Gastrocnemius medialis (tissue), 4 donors: ENCODE measurements around the gene EMILIN2. TPM values are rescaled to one million over a fixed set of nuclear protein-coding genes. Genes with fewer than 3 reads are reported as not detected.

Experiments
- ATAC-seq, 2 donors: fragments of 150-250 bp; one replicate each; pipeline ENCODE4 v1.9.1; 2016
- DNase-seq, 2 donors: peaks; one replicate each; pipeline ENCODE4 v3.0.0-alpha.2; 2019
- H3K27ac ChIP-seq, 4 donors: fragments of 200-600 bp; sonication (generic); 1 replicate in 1 of 4; 2 replicates in 3 of 4; pipeline ENCODE4 v1.5.1; 2016 to 2018; ENCODE audit warnings: mild to moderate bottlenecking in 2 of 4, moderate library complexity in 1 of 4
- H3K27me3 ChIP-seq, 3 donors: fragments of 200-600 bp; sonication (generic) in 2 of 3; 1 replicate in 1 of 3; 2 replicates in 2 of 3; pipeline versions ENCODE4 v1.5.1 to v1.6.0; 2016 to 2019; ENCODE audit warnings: mild to moderate bottlenecking in 1 of 3, moderate library complexity in 1 of 3
- H3K36me3 ChIP-seq, 2 donors: fragments of 200-600 bp; sonication (generic) in 1 of 2; one replicate each; pipeline ENCODE4 v1.5.1; 2017 to 2018
- H3K4me1 ChIP-seq, 2 donors: fragments of 200-600 bp; sonication (generic) in 1 of 2; one replicate each; pipeline ENCODE4 v1.5.1; 2016 to 2017; ENCODE audit warnings: mild to moderate bottlenecking in 2 of 2
- H3K4me3 ChIP-seq, 4 donors: fragments of 200-600 bp; sonication (generic) in 3 of 4; 1 replicate in 1 of 4; 2 replicates in 3 of 4; pipeline ENCODE4 v1.5.1; 2016 to 2019; ENCODE audit warnings: mild to moderate bottlenecking in 2 of 4
- H3K9me3 ChIP-seq, 3 donors: fragments of 200-600 bp; sonication (generic) in 2 of 3; 1 replicate in 1 of 3; 2 replicates in 2 of 3; pipeline ENCODE4 v1.5.1; 2016 to 2019
- CTCF ChIP-seq, 5 experiments: fragments of 450-650 bp in 3 of 5; fragments of 200-600 bp in 2 of 5; sonication (generic) in 2 of 5; IDR thresholded peaks in 4 of 5; conservative IDR thresholded peaks in 1 of 5; 1 replicate in 4 of 5; 2 replicates in 1 of 5; pipeline ENCODE4 v1.5.1; 2016 to 2019; ENCODE audit warnings: antibody characterized with exemption in 5 of 5, mild to moderate bottlenecking in 3 of 5, moderate library complexity in 3 of 5
- POLR2A ChIP-seq, 2 donors: fragments of 450-650 bp; IDR thresholded peaks; one replicate each; pipeline ENCODE4 v1.6.1; 2017; ENCODE audit warnings: antibody characterized with exemption in 2 of 2, mild to moderate bottlenecking in 2 of 2, moderate library complexity in 2 of 2
- in situ Hi-C, 4 donors: fragments of 200-750 bp; cut with MboI; loops; one replicate each; pipeline versions ENCODE4 v1.15.0 to v1.8.0; 2017; ENCODE audit warnings: low sequenced_read_pairs in 4 of 4
- intact Hi-C: fragments of 100-400 bp; cut with DNase I; formaldehyde crosslinking; loops from one replicate; pipeline ENCODE4 v1.15.1; 2023; ENCODE audit warnings: low total_unique reads
- total RNA-seq, 4 donors: library from RNA; depleted of rRNA; stranded (reverse); fragments of >200 nt; gene quantifications; one replicate each; pipeline versions ENCODE4 v1.1.0 to v1.2.3, GENCODE V29; 2016

EMILIN2 gene
- total RNA-seq, 4 donors from 2014 or later = 1.9 to 10.5 (median 5.6) TPM

- no peak for ATAC-seq
- in situ Hi-C loops = loop anchor here in 2 of 4 donors (25.0 kb wide), 1 partner anchor 212 kb away; no protein-coding TSS in a partner anchor
- TF ChIP-seq POLR2A (IDR thresholded peaks at IDR 0.05) = no peak
- TF ChIP-seq CTCF (IDR thresholded peaks at IDR 0.05 in 4 of 5, conservative IDR thresholded peaks at IDR 0.05 in 1 of 5) = no peak
Observed at GRCh38 chr18:2924920-2925319, 78.1 kb downstream of the EMILIN2 start.

GRCh38 chr18:2926528-2926927 lies 79.7 kb downstream of the EMILIN2 start:
- in situ Hi-C loops = loop anchor here in 2 of 4 donors (25.0 kb wide), 1 partner anchor 211 kb away; no protein-coding TSS in a partner anchor
- H3K4me3 ChIP-seq = no peak overlapping the region
- TF ChIP-seq CTCF (IDR thresholded peaks at IDR 0.05 in 4 of 5, conservative IDR thresholded peaks at IDR 0.05 in 1 of 5) (no peak), POLR2A (IDR thresholded peaks at IDR 0.05) (no peak)
- no peak overlapping the region for H3K27ac ChIP-seq
- DNase-seq (no peak), ATAC-seq (no peak)
- intact Hi-C loops = no loop called here
- H3K27me3 ChIP-seq = no peaks in the 10 kb centered on the region
- H3K9me3 ChIP-seq = no peaks in the 10 kb centered on the region
- no peaks in the 10 kb centered on the region for H3K4me1 ChIP-seq
- H3K36me3 ChIP-seq = peaks cover 0 to 35% of the 10 kb centered on the region in 2 donors

More at GRCh38 chr18:2924920-2925319, 78.1 kb downstream of the EMILIN2 start:
- Histone ChIP-seq H3K36me3 (peaks cover 0 to 40% of the 10 kb centered on the region in 2 donors), H3K27ac (no peak overlapping the region), H3K4me3 (no peak overlapping the region), H3K4me1 (no peaks in the 10 kb centered on the region), H3K9me3 (no peaks in the 10 kb centered on the region), H3K27me3 (no peaks in the 10 kb centered on the region)
- DNase-seq = no peak
- intact Hi-C loops = no loop called here

- ATAC-seq = no peak
- TF ChIP-seq POLR2A (IDR thresholded peaks at IDR 0.05) = no peak
- no peak for TF ChIP-seq CTCF (IDR thresholded peaks at IDR 0.05 in 4 of 5, conservative IDR thresholded peaks at IDR 0.05 in 1 of 5)
Observed at GRCh38 chr18:2927745-2928144, 80.9 kb downstream of the EMILIN2 start.

GRCh38 chr18:2932247-2933181 lies 85.7 kb downstream of the EMILIN2 start:
- DNase-seq (no peak), ATAC-seq (peak; percentile 26 to 64)
- Histone ChIP-seq H3K36me3 (peaks cover 0 to 7% of the 10 kb centered on the region in 2 donors), H3K4me3 (no peak overlapping the region), H3K9me3 (no peaks in the 10 kb centered on the region), H3K4me1 (no peaks in the 10 kb centered on the region), H3K27me3 (no peaks in the 10 kb centered on the region), H3K27ac (no peak overlapping the region)
- intact Hi-C loops (loop anchor here (1.0 to 10.0 kb wide), 5 partner anchors 53 to 732 kb away; no protein-coding TSS in a partner anchor), in situ Hi-C loops (loop anchor here (5.0 to 25.0 kb wide), 5 partner anchors 125 to 315 kb away; partner anchors contain the start of gene MYL12A (in 4 of the 4))
- TF ChIP-seq POLR2A (IDR thresholded peaks at IDR 0.05) (no peak), CTCF (IDR thresholded peaks at IDR 0.05 in 4 of 5, conservative IDR thresholded peaks at IDR 0.05 in 1 of 5) (peak; percentile 54 to 89 (median 80))

More at GRCh38 chr18:2927745-2928144, 80.9 kb downstream of the EMILIN2 start:
- intact Hi-C loops = no loop called here
- Histone ChIP-seq H3K36me3 (peaks cover 0 to 32% of the 10 kb centered on the region in 2 donors), H3K4me1 (no peaks in the 10 kb centered on the region), H3K9me3 (no peaks in the 10 kb centered on the region), H3K4me3 (no peak overlapping the region), H3K27ac (no peak overlapping the region), H3K27me3 (no peaks in the 10 kb centered on the region)
- DNase-seq = no peak
- in situ Hi-C loops = loop anchor here in 2 of 4 donors (25.0 kb wide), 1 partner anchor 210 kb away; no protein-coding TSS in a partner anchor
